ENCODE results near the gene CLOCK.

- TF ChIP-seq FOXK2 (IDR thresholded peaks at IDR 0.05) (no peak), SUZ12 (IDR thresholded peaks at IDR 0.05; ENCODE audit: unreplicated experiment) (no peak)
Observed at GRCh38 chr4:55385201-55385649, 161.5 kb downstream of the CLOCK start.
